Activated naive CD4-positive, alpha-beta T cell treated with anti-CD3 and anti-CD28 coated beads, Interleukin-2, amount 50 U/mL, for 24 hours (primary cell): ENCODE results near the gene TMEM63B.

Experiments
- H3K27ac Mint-ChIP-seq: one replicate; pipeline ENCODE4 v1.8.0; 2021; ENCODE audit warnings: mild to moderate bottlenecking, mixed read lengths
- H3K27me3 Mint-ChIP-seq: one replicate; pipeline ENCODE4 v1.8.0; 2021; ENCODE audit warnings: mixed read lengths
- H3K36me3 Mint-ChIP-seq: one replicate; pipeline ENCODE4 v1.8.0; 2021; ENCODE audit warnings: mixed read lengths
- H3K4me1 Mint-ChIP-seq: one replicate; pipeline ENCODE4 v1.8.0; 2021; ENCODE audit warnings: mixed read lengths
- H3K4me3 Mint-ChIP-seq: one replicate; pipeline ENCODE4 v1.8.0; 2021; ENCODE audit warnings: mild to moderate bottlenecking, mixed read lengths
- H3K9me3 Mint-ChIP-seq: one replicate; pipeline ENCODE4 v1.8.0; 2021; ENCODE audit warnings: mixed read lengths

The TMEM63B gene

DNA sequence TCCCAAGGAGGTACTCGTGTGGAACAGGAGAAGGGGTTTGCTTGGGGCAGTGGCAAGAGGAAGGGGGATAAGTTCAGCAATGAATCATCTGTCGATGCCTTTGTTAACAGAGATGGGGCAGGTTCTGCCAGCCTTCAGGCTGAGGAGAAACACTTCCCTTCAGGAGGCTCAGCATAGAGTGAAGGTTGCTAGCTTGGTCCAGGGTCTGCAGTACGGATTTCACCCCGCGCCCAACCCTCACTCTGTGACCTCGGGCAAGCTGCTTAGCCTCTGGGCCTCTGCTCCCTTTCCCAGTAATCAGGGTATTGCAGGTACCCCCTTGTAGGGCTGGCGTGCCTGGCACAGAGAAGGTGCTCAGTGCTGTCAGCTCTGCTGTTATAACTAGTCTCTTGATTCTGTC is 38.8 kb downstream of the TMEM63B start:
- Mint-ChIP-seq H3K4me1 (no peaks in the 10 kb centered on the region), H3K27me3 (peaks cover 4% of the 10 kb centered on the region), H3K9me3 (no peaks in the 10 kb centered on the region), H3K36me3 (no peaks in the 10 kb centered on the region), H3K27ac (no peak overlapping the region), H3K4me3 (no peak overlapping the region)

DNA sequence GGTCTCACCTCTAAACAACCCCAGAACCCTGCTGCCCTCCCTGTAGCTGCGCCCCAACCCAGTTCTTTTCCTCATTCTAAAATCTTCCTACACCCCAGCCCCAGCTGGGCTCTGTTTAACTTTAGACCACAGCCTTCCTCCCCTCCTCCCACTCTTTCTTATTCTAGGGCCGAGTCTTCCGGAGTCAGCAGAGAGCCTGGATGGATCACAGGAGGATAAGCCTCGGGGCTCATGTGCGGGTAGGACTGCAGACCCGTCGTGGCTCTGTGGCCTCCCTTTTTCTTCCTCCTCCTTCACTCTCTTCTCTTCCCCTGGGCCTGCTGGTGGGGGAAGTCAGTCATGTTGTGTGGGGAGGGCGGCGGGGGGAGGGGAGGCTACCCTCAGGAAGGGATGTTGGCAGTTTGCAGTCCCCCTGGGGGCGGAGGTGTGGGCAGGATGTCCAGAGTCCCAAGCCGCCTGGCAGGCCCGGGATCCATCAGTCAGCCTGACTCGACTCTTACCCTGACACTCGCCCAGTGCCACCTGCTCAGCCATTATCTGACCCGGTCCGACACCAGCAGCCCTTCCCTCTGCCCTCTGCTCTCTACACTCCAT is 39.3 kb downstream of the TMEM63B start:
- Mint-ChIP-seq H3K27me3 (peaks cover 4% of the 10 kb centered on the region), H3K27ac (no peak overlapping the region), H3K9me3 (no peaks in the 10 kb centered on the region), H3K36me3 (no peaks in the 10 kb centered on the region), H3K4me1 (peaks cover 4% of the 10 kb centered on the region), H3K4me3 (no peak overlapping the region)

DNA sequence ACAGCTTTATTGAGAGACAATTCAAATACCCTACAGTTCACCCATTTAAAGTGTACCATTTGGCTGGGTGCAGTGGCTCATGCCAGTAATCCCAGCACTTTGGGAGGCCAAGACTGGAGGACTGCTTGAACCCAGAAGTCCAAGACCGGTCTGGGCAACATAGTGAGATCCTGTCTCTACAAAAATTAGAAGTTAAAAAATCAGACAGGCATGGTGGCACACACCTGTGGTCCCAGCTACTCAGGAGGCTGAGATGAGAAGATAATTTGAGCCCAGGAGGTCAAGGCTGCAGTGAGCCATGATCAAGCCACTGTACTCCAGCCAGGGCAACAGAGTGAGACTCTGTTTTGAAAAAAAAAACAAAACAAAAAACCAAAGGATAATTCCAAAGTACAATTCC is 40.2 kb downstream of the TMEM63B start:
- peaks cover 10% of the 10 kb centered on the region for H3K4me1 Mint-ChIP-seq
- no peaks in the 10 kb centered on the region for H3K36me3 Mint-ChIP-seq
- no peak overlapping the region for H3K27ac Mint-ChIP-seq
- H3K4me3 Mint-ChIP-seq, result no peak overlapping the region
- H3K9me3 Mint-ChIP-seq, result no peaks in the 10 kb centered on the region
- H3K27me3 Mint-ChIP-seq, result peaks cover 5% of the 10 kb centered on the region

DNA sequence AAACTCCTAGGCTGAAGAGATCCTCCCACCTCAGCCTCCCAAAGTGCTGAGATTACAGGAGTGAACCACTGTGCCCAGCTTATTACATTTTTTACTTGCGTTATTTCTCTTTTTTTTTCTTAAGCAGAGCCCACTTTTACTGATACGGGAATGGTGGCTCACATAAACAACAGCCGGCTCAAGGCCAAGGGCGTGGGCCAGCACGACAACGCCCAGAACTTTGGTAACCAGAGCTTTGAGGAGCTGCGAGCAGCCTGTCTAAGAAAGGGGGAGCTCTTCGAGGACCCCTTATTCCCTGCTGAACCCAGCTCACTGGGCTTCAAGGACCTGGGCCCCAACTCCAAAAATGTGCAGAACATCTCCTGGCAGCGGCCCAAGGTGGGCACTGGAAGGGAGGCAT is 41.8 kb downstream of the TMEM63B start:
- Mint-ChIP-seq H3K4me3 (no peak overlapping the region), H3K27ac (no peak overlapping the region), H3K4me1 (peaks cover 14% of the 10 kb centered on the region), H3K9me3 (no peaks in the 10 kb centered on the region), H3K36me3 (no peaks in the 10 kb centered on the region), H3K27me3 (peaks cover 7% of the 10 kb centered on the region)

DNA sequence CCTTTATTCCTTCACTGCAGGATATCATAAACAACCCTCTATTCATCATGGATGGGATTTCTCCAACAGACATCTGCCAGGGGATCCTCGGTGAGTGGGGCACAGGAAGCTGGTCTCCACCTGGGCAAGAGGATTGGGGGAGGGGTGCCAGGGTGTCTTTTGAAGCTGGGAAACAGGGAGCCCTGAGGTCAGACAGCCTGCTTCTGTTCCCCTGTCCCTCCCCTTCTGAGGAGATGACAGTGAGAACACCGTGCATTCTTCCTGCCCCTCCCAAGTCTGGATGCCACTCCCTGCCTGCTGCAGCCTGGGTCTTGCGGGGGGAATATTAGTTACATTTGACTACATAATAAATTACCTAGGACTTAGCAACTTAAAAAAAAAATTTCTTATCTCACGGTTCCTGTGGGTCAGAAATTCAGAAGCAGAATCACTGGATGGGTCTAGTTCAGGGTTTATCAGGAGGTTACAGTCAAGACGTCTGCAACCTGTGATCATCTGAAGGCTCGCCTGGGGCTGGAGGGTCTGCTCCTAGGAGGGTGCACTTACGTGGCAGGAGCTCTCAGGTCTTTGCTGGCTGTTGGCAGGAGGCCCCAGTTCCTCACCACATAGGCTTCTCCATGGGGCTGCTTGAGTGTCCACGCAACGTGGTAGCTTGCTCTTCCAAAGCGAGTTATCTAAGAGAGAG is 42.7 kb downstream of the TMEM63B start:
- peaks cover 6% of the 10 kb centered on the region for H3K27me3 Mint-ChIP-seq

DNA sequence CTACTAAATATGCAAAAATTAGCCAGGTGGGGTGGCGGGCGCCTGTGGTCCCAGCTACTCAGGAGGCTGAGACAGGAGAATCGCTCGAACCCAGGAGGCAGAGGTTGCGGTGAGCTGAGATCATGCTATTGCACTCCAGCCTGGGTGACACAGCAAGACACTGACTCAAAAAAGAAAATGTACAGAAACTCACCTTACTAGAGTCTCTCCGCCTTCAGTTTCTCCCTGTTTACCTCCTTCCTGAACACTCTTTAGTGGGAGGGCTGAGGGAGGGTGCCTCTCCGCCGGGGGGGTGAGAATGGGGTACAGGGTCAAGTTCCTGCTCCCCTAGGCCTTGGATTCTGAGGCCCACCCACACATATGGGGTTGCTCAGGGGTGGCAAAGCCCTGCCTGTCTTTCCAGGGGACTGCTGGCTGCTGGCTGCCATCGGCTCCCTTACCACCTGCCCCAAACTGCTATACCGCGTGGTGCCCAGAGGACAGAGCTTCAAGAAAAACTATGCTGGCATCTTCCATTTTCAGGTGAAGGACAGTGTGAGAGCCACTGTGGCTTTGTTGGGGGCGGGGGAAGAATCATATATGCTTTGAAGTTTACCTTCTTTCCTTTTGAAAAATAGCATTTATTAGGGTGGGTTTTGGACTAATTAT is 44.7 kb downstream of the TMEM63B start:
- Mint-ChIP-seq H3K36me3 (no peaks in the 10 kb centered on the region), H3K4me3 (peak overlapping the region; percentile 74), H3K4me1 (peaks cover 14% of the 10 kb centered on the region), H3K9me3 (no peaks in the 10 kb centered on the region), H3K27me3 (peaks cover 3% of the 10 kb centered on the region), H3K27ac (peak overlapping the region; percentile 41)

More for the DNA sequence above, 42.7 kb downstream of the TMEM63B start:
- Mint-ChIP-seq H3K4me1 (peaks cover 14% of the 10 kb centered on the region), H3K36me3 (no peaks in the 10 kb centered on the region), H3K27ac (no peak overlapping the region), H3K9me3 (no peaks in the 10 kb centered on the region), H3K4me3 (no peak overlapping the region)

DNA sequence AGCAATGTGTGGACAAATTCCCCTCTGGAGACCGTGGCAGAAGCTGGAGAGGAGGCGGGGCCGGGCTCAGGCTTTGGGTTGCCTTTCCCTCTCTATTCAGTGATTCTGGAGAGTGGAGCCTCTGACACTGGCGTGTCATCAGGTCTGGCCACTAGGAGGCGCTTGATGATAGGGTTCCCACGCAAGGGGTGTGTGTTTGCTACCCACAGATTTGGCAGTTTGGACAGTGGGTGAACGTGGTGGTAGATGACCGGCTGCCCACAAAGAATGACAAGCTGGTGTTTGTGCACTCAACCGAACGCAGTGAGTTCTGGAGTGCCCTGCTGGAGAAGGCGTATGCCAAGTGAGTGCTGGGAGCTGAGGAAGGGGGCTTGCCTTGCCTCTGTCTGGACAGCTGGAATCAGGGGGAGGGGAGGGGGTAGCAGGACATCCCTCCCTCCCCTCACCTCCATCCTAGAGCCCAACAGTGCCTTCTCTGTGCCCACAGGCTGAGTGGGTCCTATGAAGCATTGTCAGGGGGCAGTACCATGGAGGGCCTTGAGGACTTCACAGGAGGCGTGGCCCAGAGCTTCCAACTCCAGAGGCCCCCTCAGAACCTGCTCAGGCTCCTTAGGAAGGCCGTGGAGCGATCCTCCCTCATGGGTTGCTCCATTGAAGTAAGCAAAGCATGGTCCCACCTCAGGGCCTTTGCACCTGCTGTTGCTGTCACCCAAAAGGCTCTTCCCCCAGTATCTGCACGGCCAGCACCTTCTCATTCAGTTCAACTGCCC is 45.6 kb downstream of the TMEM63B start:
- H3K4me1 Mint-ChIP-seq, result peaks cover 14% of the 10 kb centered on the region
- H3K27me3 Mint-ChIP-seq, result peaks cover 3% of the 10 kb centered on the region
- H3K27ac Mint-ChIP-seq, result peak overlapping the region; percentile 84
- H3K4me3 Mint-ChIP-seq, result peak overlapping the region; percentile 74
- no peaks in the 10 kb centered on the region for H3K36me3 Mint-ChIP-seq
- H3K9me3 Mint-ChIP-seq, result no peaks in the 10 kb centered on the region

DNA sequence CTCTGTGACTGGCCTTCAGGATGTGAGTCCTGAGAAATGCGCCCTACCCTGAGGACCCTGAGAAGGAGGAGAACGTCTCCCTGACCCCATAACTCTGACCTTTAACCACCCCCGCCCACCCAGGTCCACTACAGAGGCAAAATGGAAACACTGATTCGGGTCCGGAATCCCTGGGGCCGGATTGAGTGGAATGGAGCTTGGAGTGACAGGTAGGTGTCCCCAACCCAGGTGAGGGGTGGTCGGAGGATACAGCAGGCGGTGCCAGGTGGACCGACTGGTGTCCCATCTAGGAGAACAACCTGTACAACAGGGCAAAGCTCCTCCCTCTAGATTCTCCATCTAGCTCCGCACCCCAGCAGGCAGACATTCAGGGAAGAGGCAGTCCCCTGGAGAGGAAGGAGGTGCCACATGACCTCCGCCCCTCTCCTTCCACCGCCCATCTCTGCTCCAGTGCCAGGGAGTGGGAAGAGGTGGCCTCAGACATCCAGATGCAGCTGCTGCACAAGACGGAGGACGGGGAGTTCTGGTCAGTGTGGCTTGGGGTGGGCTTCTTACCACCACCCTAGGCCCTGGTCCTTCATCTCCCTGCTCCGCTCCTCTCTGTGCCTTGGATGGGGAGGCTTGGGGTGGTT is 48.9 kb downstream of the TMEM63B start:
- Mint-ChIP-seq H3K4me3 (no peak overlapping the region), H3K27me3 (peaks cover 3% of the 10 kb centered on the region), H3K4me1 (peaks cover 13% of the 10 kb centered on the region), H3K36me3 (no peaks in the 10 kb centered on the region), H3K27ac (no peak overlapping the region), H3K9me3 (no peaks in the 10 kb centered on the region)

DNA sequence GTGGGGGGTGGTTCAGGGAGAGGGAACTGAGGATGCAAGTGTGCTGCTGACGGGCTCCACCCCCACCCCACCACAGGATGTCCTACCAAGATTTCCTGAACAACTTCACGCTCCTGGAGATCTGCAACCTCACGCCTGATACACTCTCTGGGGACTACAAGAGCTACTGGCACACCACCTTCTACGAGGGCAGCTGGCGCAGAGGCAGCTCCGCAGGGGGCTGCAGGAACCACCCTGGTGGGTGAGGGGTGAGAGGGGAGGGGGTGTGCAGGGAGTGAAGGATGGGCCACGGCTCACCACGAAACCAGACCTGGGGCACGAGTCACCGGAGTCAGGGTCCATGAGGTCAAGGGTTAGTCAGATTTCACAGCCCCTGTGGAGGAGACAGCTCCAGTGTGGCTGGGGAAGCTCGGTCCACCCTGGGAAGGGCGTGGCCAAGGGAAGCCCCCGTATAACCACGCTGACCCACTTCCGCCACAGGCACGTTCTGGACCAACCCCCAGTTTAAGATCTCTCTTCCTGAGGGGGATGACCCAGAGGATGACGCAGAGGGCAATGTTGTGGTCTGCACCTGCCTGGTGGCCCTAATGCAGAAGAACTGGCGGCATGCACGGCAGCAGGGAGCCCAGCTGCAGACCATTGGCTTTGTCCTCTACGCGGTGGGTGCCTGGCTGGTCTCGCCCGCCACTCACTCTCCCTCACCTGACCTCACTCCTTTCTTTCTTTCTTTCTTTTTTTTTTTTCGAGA is 49.6 kb downstream of the TMEM63B start:
- Mint-ChIP-seq H3K4me1 (peaks cover 10% of the 10 kb centered on the region), H3K9me3 (no peaks in the 10 kb centered on the region), H3K27ac (no peak overlapping the region), H3K4me3 (peak overlapping the region; percentile 26), H3K27me3 (peaks cover 3% of the 10 kb centered on the region), H3K36me3 (no peaks in the 10 kb centered on the region)

DNA sequence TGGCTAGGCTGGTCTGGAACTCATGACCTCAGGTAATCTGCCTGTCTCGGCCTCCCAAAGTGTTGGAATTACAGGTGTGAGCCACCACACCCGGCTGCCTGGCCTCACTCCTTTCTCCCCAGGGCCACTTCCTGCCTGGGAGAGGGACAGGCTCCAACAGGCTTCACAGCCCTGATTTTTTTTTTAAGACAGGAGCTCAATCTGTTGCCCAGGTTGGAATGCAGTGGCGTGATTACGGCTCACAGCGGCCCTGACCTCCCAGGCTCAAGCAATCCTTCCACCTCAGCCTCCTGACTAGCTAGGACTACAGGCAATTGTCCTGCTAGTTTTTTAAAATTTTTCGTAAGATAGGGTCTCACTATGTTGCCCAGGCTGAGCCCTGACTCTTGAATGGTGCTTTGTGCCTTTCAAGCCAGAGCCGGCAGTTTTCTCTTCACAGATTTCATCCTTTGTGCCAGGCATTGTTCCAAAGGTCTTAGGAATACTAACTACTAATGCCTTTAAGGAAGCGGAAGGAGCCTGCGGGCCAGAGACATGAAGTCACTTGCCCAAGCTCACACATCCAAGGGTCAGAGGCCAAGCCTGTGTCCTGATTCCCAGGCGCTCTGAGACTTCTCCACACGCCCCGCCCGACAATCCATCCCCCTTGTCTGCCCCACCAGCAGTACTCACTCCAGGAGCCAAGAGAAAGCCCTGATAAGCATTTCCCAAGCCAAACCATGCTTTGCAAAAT is 50.5 kb downstream of the TMEM63B start:
- Mint-ChIP-seq H3K4me3 (no peak overlapping the region), H3K27ac (no peak overlapping the region), H3K9me3 (no peaks in the 10 kb centered on the region), H3K36me3 (no peaks in the 10 kb centered on the region), H3K4me1 (peaks cover under 1% of the 10 kb centered on the region), H3K27me3 (no peaks in the 10 kb centered on the region)

DNA sequence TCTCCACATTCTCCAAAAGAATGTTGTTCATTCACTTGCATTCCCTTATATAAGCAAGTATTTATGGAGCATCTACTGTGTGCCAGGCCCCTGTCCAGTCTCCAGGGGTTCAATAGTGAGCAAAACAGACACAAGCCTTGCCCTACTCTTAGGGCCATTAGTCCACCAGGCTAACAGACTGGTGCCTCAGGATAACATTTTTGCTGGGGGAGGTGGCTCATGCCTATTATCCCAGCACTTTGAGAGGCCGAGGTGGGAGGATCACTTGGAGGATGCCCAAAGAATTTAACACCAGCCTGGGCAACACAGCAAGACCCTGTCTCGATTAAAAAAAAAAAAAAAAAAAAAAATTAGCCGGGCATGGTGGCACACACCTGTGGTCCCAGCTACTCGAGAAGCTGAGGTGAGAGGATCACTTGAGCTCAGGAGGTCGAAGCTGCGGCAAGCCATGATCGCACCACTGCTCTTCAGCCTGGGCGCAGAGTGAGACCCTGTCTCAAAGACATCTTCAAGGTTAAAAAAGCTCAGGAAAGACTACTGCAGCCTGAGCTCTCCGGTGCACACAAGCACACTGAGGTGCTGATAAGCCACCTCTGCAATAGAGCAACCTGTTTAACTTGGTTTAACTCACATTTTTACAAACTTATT is 51.2 kb downstream of the TMEM63B start:
- no peaks in the 10 kb centered on the region for H3K9me3 Mint-ChIP-seq
- H3K4me1 Mint-ChIP-seq, result no peaks in the 10 kb centered on the region
- H3K4me3 Mint-ChIP-seq, result no peak overlapping the region
- no peaks in the 10 kb centered on the region for H3K27me3 Mint-ChIP-seq
- no peaks in the 10 kb centered on the region for H3K36me3 Mint-ChIP-seq
- H3K27ac Mint-ChIP-seq, result no peak overlapping the region

DNA sequence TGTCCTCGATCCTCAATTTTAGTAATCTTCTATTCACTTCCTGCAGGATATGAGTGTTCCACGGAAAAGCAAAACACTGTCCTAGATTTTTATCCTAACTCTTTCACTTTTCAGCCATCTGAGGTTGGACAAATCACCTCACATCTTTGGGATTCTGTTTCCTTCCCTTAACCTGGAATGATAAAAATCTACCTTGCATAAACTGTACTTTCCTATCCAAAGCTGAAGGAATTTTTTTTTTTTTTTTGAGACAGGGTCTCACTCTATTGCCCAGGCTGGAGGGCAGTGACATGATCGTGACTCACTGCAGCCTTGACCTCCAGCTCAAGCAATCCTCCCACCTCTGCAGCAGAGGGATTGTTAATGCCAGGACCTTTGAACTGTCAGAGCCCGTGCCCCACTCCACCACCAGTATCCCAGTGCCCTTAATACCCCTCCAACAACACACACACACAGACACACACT is 51.8 kb downstream of the TMEM63B start:
- no peaks in the 10 kb centered on the region for H3K4me1 Mint-ChIP-seq
- H3K27me3 Mint-ChIP-seq, result no peaks in the 10 kb centered on the region
- H3K36me3 Mint-ChIP-seq, result no peaks in the 10 kb centered on the region
- no peak overlapping the region for H3K4me3 Mint-ChIP-seq
- H3K27ac Mint-ChIP-seq, result no peak overlapping the region
- no peaks in the 10 kb centered on the region for H3K9me3 Mint-ChIP-seq

DNA sequence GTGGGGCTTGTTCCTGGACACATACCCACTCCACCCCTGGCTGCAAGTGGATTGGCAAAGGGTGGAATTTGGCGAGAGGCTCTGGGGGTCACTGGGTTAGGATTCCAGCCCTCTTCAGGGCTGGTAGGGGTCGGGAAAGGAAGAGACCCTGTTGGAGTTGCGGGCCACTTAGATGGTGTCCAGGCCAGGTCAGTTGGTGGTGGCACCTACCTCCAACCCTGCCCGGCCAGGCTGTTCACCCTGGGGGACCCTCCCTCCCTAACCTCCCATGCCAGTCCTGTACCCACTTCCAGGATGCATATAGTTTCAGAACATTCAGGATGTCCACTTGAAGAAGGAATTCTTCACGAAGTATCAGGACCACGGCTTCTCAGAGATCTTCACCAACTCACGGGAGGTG is 52.3 kb downstream of the TMEM63B start:
- Mint-ChIP-seq H3K4me1 (no peaks in the 10 kb centered on the region), H3K9me3 (no peaks in the 10 kb centered on the region), H3K27me3 (no peaks in the 10 kb centered on the region), H3K27ac (no peak overlapping the region), H3K36me3 (no peaks in the 10 kb centered on the region), H3K4me3 (no peak overlapping the region)

DNA sequence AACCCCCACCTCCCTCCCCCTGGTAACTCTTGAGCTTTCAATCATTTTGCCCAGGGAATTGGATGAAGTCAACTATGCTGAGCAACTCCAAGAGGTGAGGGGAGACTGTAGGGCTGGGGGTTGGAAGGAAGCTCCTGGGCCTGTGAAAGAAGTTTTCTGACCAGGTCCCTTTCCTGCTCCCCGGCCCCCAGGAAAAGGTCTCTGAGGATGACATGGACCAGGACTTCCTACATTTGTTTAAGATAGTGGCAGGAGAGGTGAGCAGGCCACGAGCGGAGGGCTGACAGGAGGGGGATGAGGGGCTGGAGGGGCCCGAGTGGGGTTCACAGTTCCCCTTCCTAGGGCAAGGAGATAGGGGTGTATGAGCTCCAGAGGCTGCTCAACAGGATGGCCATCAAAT is 53.1 kb downstream of the TMEM63B start:
- no peak overlapping the region for H3K4me3 Mint-ChIP-seq
- H3K27me3 Mint-ChIP-seq, result no peaks in the 10 kb centered on the region
- no peak overlapping the region for H3K27ac Mint-ChIP-seq
- H3K9me3 Mint-ChIP-seq, result no peaks in the 10 kb centered on the region
- no peaks in the 10 kb centered on the region for H3K36me3 Mint-ChIP-seq
- H3K4me1 Mint-ChIP-seq, result peaks cover 2% of the 10 kb centered on the region
